22Rv1 (cell line): ENCODE results near the gene C1orf198.

Experiments
- ZFX ChIP-seq: fragments of 450-650 bp; IDR thresholded peaks from 2 replicates; pipeline ENCODE4 v1.6.1; 2017; ENCODE audit warnings: antibody characterized with exemption, borderline replicate concordance
- TF ChIP-seq, protein P1 (sequence below): fragments of 450-650 bp; IDR thresholded peaks from 2 replicates; pipeline ENCODE4 v1.5.1; 2017; ENCODE audit warnings: mild to moderate bottlenecking

DNA sequence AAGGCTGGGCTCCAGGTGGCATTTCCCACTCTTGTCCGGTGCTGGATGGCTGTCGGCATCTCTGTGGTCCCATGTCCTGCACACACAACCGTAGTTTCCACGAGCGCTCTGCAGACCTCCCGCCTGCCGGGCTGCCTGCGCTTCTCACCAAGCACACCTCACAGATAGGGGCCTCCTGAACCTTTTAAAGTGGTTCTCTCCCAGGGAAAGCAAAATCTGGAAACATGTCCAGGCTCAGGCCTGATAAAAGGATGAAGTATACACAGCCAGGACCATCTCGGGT lies 74.9 kb downstream of the C1orf198 start:
- TF ChIP-seq, protein P1, sequence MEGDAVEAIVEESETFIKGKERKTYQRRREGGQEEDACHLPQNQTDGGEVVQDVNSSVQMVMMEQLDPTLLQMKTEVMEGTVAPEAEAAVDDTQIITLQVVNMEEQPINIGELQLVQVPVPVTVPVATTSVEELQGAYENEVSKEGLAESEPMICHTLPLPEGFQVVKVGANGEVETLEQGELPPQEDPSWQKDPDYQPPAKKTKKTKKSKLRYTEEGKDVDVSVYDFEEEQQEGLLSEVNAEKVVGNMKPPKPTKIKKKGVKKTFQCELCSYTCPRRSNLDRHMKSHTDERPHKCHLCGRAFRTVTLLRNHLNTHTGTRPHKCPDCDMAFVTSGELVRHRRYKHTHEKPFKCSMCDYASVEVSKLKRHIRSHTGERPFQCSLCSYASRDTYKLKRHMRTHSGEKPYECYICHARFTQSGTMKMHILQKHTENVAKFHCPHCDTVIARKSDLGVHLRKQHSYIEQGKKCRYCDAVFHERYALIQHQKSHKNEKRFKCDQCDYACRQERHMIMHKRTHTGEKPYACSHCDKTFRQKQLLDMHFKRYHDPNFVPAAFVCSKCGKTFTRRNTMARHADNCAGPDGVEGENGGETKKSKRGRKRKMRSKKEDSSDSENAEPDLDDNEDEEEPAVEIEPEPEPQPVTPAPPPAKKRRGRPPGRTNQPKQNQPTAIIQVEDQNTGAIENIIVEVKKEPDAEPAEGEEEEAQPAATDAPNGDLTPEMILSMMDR: no peak
- TF ChIP-seq ZFX: no peak
